OCI-LY1 (cell line): Measurements from ENCODE around the gene HTR3B.

ENCODE experiments used
- H2AFZ ChIP-seq: fragments of 200-600 bp; sonication (generic), shearing (Covaris generic); 2 replicates; pipeline ENCODE4 v1.6.0; 2014; ENCODE audit warnings: antibody characterized with exemption, mild to moderate bottlenecking, low read length
- H3F3A ChIP-seq: fragments of 200-600 bp; sonication (generic), shearing (Covaris generic); 2 replicates; pipeline ENCODE4 v1.6.0; 2014; ENCODE audit warnings: mild to moderate bottlenecking, antibody characterized with exemption, low read length, moderate library complexity; ENCODE audit not compliant: insufficient read depth
- H3K27ac ChIP-seq: fragments of 200-600 bp; sonication (generic); 2 replicates; pipeline ENCODE4 v1.5.1; 2014; ENCODE audit warnings: low read length, mixed run types, mild to moderate bottlenecking, low read depth; ENCODE audit not compliant: poor library complexity, severe bottlenecking
- H3K27me3 ChIP-seq: fragments of 200-600 bp; sonication (generic); 2 replicates; pipeline ENCODE4 v1.6.0; 2014; ENCODE audit warnings: antibody characterized with exemption, mild to moderate bottlenecking, low read length, moderate library complexity; ENCODE audit not compliant: insufficient read depth
- H3K36me3 ChIP-seq: fragments of 200-600 bp; sonication (generic); 2 replicates; pipeline ENCODE4 v1.6.1; 2014; ENCODE audit warnings: mild to moderate bottlenecking, antibody characterized with exemption, low read length, moderate library complexity, mixed read lengths; ENCODE audit not compliant: insufficient read depth
- H3K4me1 ChIP-seq: fragments of 200-600 bp; sonication (generic); 2 replicates; pipeline ENCODE4 v1.5.1; 2014; ENCODE audit warnings: mild to moderate bottlenecking, low read length, moderate library complexity; ENCODE audit not compliant: insufficient read depth, severe bottlenecking
- H3K4me2 ChIP-seq: fragments of 200-600 bp; sonication (generic), shearing (Covaris generic); 2 replicates; pipeline ENCODE4 v1.6.1; 2014; ENCODE audit warnings: low read length
- H3K4me3 ChIP-seq: fragments of 200-600 bp; sonication (generic); 2 replicates; pipeline ENCODE4 v1.5.1; 2014; ENCODE audit warnings: low read length, low read depth, mild to moderate bottlenecking, mixed read lengths; ENCODE audit not compliant: poor library complexity, severe bottlenecking
- H3K79me2 ChIP-seq: fragments of 200-600 bp; shearing (Covaris generic); 2 replicates; pipeline ENCODE4 v1.6.1; 2016; ENCODE audit warnings: mixed run types, low read length, mixed read lengths; ENCODE audit not compliant: insufficient read depth
- H3K9ac ChIP-seq: fragments of 200-600 bp; sonication (generic), shearing (Covaris generic); 2 replicates; pipeline ENCODE4 v1.6.1; 2014; ENCODE audit warnings: mild to moderate bottlenecking, low read length, mixed read lengths
- H3K9me2 ChIP-seq: fragments of 200-600 bp; sonication (generic), shearing (Covaris generic); 2 replicates; pipeline ENCODE4 v1.6.1; 2014; ENCODE audit warnings: low read depth, mild to moderate bottlenecking, low read length, mixed read lengths
- H3K9me3 ChIP-seq: fragments of 200-600 bp; shearing (Covaris generic); 2 replicates; pipeline ENCODE4 v1.6.1; 2014; ENCODE audit warnings: low read length, mixed read lengths
- H4K20me1 ChIP-seq: fragments of 200-600 bp; sonication (generic), shearing (Covaris generic); 2 replicates; pipeline ENCODE4 v1.6.0; 2016; ENCODE audit warnings: mild to moderate bottlenecking, low read length; ENCODE audit not compliant: insufficient read depth
- EZH2 ChIP-seq: fragments of 200-600 bp; sonication (generic), shearing (Covaris generic); IDR thresholded peaks from 2 replicates; pipeline ENCODE4 v1.8.0; 2017; ENCODE audit warnings: borderline replicate concordance, mixed run types, mild to moderate bottlenecking, antibody characterized with exemption, low read length, moderate library complexity, mixed read lengths
- TF ChIP-seq, protein P1 (sequence below): fragments of 200-600 bp; sonication (generic), shearing (Covaris generic); IDR thresholded peaks from 2 replicates; pipeline ENCODE4 v1.5.1; 2017; ENCODE audit warnings: mild to moderate bottlenecking, antibody characterized with exemption, low read length, moderate library complexity, mixed read lengths

HTR3B gene

GRCh38 chr11:113881856-113882255 is 22.7 kb upstream of the HTR3B start:
- Histone ChIP-seq H4K20me1 (no peaks in the 10 kb centered on the region), H3K4me2 (no peak overlapping the region), H3K4me3 (no peak overlapping the region), H3F3A (no peaks in the 10 kb centered on the region), H3K9ac (no peak overlapping the region), H3K9me3 (no peaks in the 10 kb centered on the region), H3K79me2 (no peaks in the 10 kb centered on the region), H3K36me3 (no peaks in the 10 kb centered on the region), H3K27me3 (no peaks in the 10 kb centered on the region), H3K4me1 (peaks cover 7% of the 10 kb centered on the region), H2AFZ (no peak overlapping the region), H3K9me2 (no peaks in the 10 kb centered on the region), H3K27ac (no peak overlapping the region)
- TF ChIP-seq, protein P1, sequence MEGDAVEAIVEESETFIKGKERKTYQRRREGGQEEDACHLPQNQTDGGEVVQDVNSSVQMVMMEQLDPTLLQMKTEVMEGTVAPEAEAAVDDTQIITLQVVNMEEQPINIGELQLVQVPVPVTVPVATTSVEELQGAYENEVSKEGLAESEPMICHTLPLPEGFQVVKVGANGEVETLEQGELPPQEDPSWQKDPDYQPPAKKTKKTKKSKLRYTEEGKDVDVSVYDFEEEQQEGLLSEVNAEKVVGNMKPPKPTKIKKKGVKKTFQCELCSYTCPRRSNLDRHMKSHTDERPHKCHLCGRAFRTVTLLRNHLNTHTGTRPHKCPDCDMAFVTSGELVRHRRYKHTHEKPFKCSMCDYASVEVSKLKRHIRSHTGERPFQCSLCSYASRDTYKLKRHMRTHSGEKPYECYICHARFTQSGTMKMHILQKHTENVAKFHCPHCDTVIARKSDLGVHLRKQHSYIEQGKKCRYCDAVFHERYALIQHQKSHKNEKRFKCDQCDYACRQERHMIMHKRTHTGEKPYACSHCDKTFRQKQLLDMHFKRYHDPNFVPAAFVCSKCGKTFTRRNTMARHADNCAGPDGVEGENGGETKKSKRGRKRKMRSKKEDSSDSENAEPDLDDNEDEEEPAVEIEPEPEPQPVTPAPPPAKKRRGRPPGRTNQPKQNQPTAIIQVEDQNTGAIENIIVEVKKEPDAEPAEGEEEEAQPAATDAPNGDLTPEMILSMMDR = no peak
- no peak for TF ChIP-seq EZH2

DNA sequence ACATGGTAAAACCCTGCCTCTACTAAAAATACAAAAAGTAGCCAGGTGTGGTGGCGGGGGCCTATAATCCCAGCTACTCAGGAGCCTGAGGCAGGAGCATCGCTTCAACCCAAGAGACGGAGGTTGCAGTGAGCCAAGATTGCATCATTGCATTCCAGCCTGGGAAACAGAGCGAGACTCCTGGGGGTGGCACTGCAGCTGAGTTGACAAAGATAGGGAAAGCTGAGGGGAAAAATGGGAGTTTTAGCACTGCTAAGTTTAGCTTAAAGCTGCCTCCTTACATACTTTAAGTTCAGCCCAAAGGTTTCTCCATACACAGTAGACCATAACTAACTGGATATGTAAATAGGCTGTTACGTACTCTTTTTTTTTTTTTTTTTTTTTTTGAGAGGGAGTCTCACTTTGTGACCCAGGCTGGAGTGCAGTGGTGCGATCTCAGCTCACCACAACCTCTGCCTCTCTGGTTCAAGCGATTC is 20.2 kb upstream of the HTR3B start:
- H3K27ac ChIP-seq = no peak overlapping the region
- TF ChIP-seq EZH2 = no peak
- TF ChIP-seq, protein P1 = no peak

GRCh38 chr11:113885897-113886296 is 18.7 kb upstream of the HTR3B start:
- Histone ChIP-seq H3K79me2 (no peaks in the 10 kb centered on the region), H3K27ac (no peak overlapping the region), H3K9me2 (no peaks in the 10 kb centered on the region), H3K4me3 (no peak overlapping the region), H3K9ac (no peak overlapping the region), H3K4me1 (no peaks in the 10 kb centered on the region), H3K9me3 (no peaks in the 10 kb centered on the region), H4K20me1 (no peaks in the 10 kb centered on the region), H2AFZ (no peak overlapping the region), H3F3A (no peaks in the 10 kb centered on the region), H3K27me3 (no peaks in the 10 kb centered on the region), H3K4me2 (no peak overlapping the region), H3K36me3 (no peaks in the 10 kb centered on the region)
- TF ChIP-seq, protein P1 = no peak
- no peak for TF ChIP-seq EZH2

More for the DNA sequence above, 20.2 kb upstream of the HTR3B start:
- Histone ChIP-seq H3K27me3 (no peaks in the 10 kb centered on the region), H2AFZ (no peak overlapping the region), H3K79me2 (no peaks in the 10 kb centered on the region), H3K36me3 (no peaks in the 10 kb centered on the region), H3F3A (no peaks in the 10 kb centered on the region), H3K9me2 (no peaks in the 10 kb centered on the region), H3K4me3 (no peak overlapping the region), H3K9me3 (no peaks in the 10 kb centered on the region), H4K20me1 (no peaks in the 10 kb centered on the region), H3K9ac (no peak overlapping the region), H3K4me1 (no peaks in the 10 kb centered on the region), H3K4me2 (no peak overlapping the region)
